Suprapubic skin (tissue), 4 donors: Measurements from ENCODE around the gene KRTAP9-9. TPM values are rescaled to one million over a fixed set of nuclear protein-coding genes. Genes with fewer than 3 reads are reported as not detected.

Source experiments
- DNase-seq, 2 donors: peaks; one replicate each; pipeline ENCODE4 v3.0.0-alpha.2; 2019; ENCODE audit warnings: low spot score in 2 of 2
- H3K27ac ChIP-seq: fragments of 200-600 bp; sonication (generic); one replicate; pipeline ENCODE4 v1.5.1; 2019
- H3K27me3 ChIP-seq: fragments of 200-600 bp; sonication (generic); one replicate; pipeline ENCODE4 v1.5.1; 2019
- H3K36me3 ChIP-seq: fragments of 200-600 bp; sonication (generic); one replicate; pipeline ENCODE4 v1.5.1; 2019
- H3K4me1 ChIP-seq: fragments of 200-600 bp; sonication (generic); one replicate; pipeline ENCODE4 v1.5.1; 2019
- H3K4me3 ChIP-seq: fragments of 200-600 bp; sonication (generic); one replicate; pipeline ENCODE4 v1.5.1; 2019; ENCODE audit warnings: mild to moderate bottlenecking
- H3K9me3 ChIP-seq: fragments of 200-600 bp; sonication (generic); one replicate; pipeline ENCODE4 v1.5.1; 2019
- CTCF ChIP-seq, 2 donors: fragments of 200-600 bp in 1 of 2; fragments of 450-650 bp in 1 of 2; sonication (generic) in 1 of 2; IDR thresholded peaks; one replicate each; pipeline ENCODE4 v1.5.1; 2016 to 2019; ENCODE audit warnings: antibody characterized with exemption in 2 of 2, mild to moderate bottlenecking in 1 of 2, moderate library complexity in 1 of 2
- EP300 ChIP-seq: sonication (generic); formaldehyde crosslinking; IDR thresholded peaks from one replicate; pipeline ENCODE4 v1.6.1; 2017; ENCODE audit warnings: antibody characterized with exemption
- POLR2A ChIP-seq, 2 donors: fragments of 450-650 bp; IDR thresholded peaks; one replicate each; pipeline ENCODE4 v1.6.1; 2017; ENCODE audit warnings: antibody characterized with exemption in 2 of 2, mild to moderate bottlenecking in 2 of 2, moderate library complexity in 2 of 2
- POLR2AphosphoS5 ChIP-seq, 3 donors: sonication (generic); formaldehyde crosslinking; IDR thresholded peaks; one replicate each; pipeline ENCODE4 v1.6.1; 2017; ENCODE audit warnings: antibody characterized with exemption in 3 of 3
- WGBS: methylation state at CpG from one replicate; pipeline ENCODE4 v1.1.5; 2018; 5-methylcytosine and 5-hydroxymethylcytosine counted together
- total RNA-seq, 4 donors: library from RNA; depleted of rRNA; stranded (reverse); fragments of >200 nt; gene quantifications; one replicate each; pipeline ENCODE4 v1.1.0, GENCODE V29; 2016

The KRTAP9-9 gene
- total RNA-seq, 4 donors from 2014 or later, result 14.3 to 53.1 (median 23.9) TPM; not detected in 1

GRCh38 chr17:41251261-41251660, 3.9 kb upstream of the KRTAP9-9 start:
- TF ChIP-seq EP300 (no peak), POLR2AphosphoS5 (IDR thresholded peaks at IDR 0.05) (no peak), CTCF (IDR thresholded peaks at IDR 0.05) (no peak), POLR2A (IDR thresholded peaks at IDR 0.05) (no peak)
- WGBS, result 93% methylated on average over 1 of the region's 1 CpG
- H3K4me1 ChIP-seq, result no peaks in the 10 kb centered on the region
- peaks cover 11% of the 10 kb centered on the region for H3K27me3 ChIP-seq
- no peaks in the 10 kb centered on the region for H3K9me3 ChIP-seq
- H3K36me3 ChIP-seq, result no peaks in the 10 kb centered on the region
- no peak overlapping the region for H3K27ac ChIP-seq
- no peak for DNase-seq
- H3K4me3 ChIP-seq, result no peak overlapping the region

DNA sequence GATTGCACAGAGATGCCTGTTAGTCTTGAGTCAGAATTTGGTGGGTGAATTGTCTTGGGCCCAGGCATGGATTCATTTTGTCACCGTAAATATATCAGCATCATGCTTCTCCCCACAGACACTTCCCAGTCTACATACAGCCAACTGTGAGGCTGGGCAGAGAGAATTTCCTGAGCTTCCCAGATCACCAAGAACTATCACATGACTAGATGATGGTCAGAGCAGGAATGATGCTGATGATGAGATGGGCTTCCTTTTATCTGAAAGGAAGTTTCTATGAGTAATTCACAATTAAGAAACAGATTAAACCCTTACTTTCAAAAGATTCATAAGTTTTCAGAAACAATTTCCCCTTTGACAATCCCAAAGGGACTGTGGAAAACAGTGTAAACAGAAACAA, 323 bp upstream of the KRTAP9-9 start:
- Histone ChIP-seq H3K36me3 (no peaks in the 10 kb centered on the region), H3K4me1 (no peaks in the 10 kb centered on the region), H3K27me3 (peaks cover 18% of the 10 kb centered on the region), H3K4me3 (no peak overlapping the region), H3K9me3 (no peaks in the 10 kb centered on the region), H3K27ac (no peak overlapping the region)
- TF ChIP-seq POLR2A (IDR thresholded peaks at IDR 0.05) (no peak), EP300 (no peak), CTCF (IDR thresholded peaks at IDR 0.05) (no peak), POLR2AphosphoS5 (IDR thresholded peaks at IDR 0.05) (no peak)
- no peak for DNase-seq
- 41% methylated on average over 1 of the region's 1 CpG for WGBS

- DNase-seq, result no peak
- Histone ChIP-seq H3K36me3 (no peaks in the 10 kb centered on the region), H3K4me3 (no peak overlapping the region), H3K9me3 (no peaks in the 10 kb centered on the region), H3K4me1 (no peaks in the 10 kb centered on the region), H3K27me3 (peaks cover 15% of the 10 kb centered on the region), H3K27ac (no peak overlapping the region)
- WGBS, result 93% methylated on average over 1 of the region's 1 CpG
- no peak for TF ChIP-seq CTCF (IDR thresholded peaks at IDR 0.05)
- TF ChIP-seq POLR2AphosphoS5 (IDR thresholded peaks at IDR 0.05), result no peak
- TF ChIP-seq EP300, result no peak
- no peak for TF ChIP-seq POLR2A (IDR thresholded peaks at IDR 0.05)
Observed at GRCh38 chr17:41256291-41256685, 1.1 kb downstream of the KRTAP9-9 start.

DNA sequence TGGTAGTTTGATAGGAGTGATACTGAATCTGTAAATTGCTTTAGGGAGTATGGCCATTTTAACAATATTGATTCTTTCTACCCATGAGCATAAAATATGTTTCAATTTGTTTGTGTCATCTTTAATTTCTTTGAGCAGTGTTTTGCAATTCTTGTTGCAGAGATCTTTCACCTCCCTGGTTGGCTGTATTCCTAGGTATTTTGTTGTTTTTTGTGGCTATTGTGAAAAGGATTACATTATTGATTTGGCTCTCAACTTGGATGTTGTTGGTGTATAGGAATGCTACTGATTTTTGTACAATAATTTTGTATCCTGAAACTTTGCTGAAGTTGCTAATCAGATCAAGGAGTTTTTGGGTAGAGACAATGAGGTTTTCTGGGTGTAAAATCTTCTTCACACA, 3.2 kb downstream of the KRTAP9-9 start:
- TF ChIP-seq POLR2A (IDR thresholded peaks at IDR 0.05) (no peak), POLR2AphosphoS5 (IDR thresholded peaks at IDR 0.05) (no peak), EP300 (no peak), CTCF (IDR thresholded peaks at IDR 0.05) (no peak)

DNA sequence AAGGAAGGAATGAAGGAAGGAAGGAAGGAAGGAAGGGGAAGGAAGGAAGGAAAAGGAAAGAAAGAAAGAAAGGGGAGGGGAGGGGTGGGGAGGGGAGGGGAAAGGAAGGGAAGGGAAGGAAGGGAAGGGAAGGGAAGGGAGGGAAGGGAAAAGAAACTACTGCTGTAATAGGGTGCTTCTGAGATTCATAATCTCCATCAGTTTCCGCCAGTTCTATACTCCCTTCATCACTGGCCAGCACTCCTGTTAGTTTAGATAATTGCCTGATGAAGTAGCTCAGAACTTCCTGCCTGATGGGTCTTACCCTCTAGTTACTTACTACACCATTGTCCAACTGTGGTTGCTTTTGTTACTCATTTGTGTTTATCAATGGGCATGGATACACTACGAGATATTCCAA, 8.0 kb downstream of the KRTAP9-9 start:
- Histone ChIP-seq H3K4me1 (no peaks in the 10 kb centered on the region), H3K9me3 (no peaks in the 10 kb centered on the region), H3K27ac (no peak overlapping the region), H3K36me3 (no peaks in the 10 kb centered on the region), H3K27me3 (peaks cover 22% of the 10 kb centered on the region), H3K4me3 (no peak overlapping the region)
- 89% methylated on average over 2 of the region's 2 CpGs for WGBS
- DNase-seq, result no peak
- TF ChIP-seq CTCF (IDR thresholded peaks at IDR 0.05) (no peak), EP300 (no peak), POLR2AphosphoS5 (IDR thresholded peaks at IDR 0.05) (no peak)

More for the DNA sequence above, 3.2 kb downstream of the KRTAP9-9 start:
- Histone ChIP-seq H3K27ac (no peak overlapping the region), H3K27me3 (peaks cover 22% of the 10 kb centered on the region), H3K4me3 (no peak overlapping the region), H3K9me3 (no peaks in the 10 kb centered on the region), H3K4me1 (no peaks in the 10 kb centered on the region), H3K36me3 (no peaks in the 10 kb centered on the region)
- no peak for DNase-seq
